Midbrain (tissue), 1 donor: ENCODE measurements around the gene CYP3A4.
"Not testable (repeated sequence)": the region's sequence is repeated elsewhere in the genome, so short reads cannot be mapped to it uniquely, and the experiment has no call there.

Experiments
- DNase-seq: peaks from one replicate; lab custom pipeline; 2025; lab: John Stamatoyannopoulos, UW

CYP3A4 gene

DNA sequence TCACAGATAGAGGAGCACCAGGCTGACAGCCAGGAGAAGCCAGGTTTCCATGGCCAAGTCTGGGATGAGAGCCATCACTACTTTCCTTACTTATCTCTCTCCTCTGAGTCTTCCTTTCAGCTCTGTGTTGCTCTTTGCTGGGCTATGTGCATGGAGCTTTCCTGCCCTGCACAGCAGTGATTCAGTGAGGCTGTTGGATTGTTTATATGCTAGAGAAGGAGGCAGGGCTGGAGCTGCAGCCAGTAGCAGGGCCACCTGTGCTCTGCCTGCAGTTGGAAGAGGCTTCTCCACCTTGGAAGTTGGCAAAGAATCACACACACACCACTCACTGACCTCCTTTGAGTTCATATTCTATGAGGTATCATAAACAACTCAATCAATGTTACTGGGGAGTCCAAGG, at the start of gene CYP3A4:
Gene CYP3A4 (minus strand): TSS at position 178 of the 400 bp plus-strand sequence. CDS start 103 bp downstream, at position 75.
- DNase-seq: no peak

DNA sequence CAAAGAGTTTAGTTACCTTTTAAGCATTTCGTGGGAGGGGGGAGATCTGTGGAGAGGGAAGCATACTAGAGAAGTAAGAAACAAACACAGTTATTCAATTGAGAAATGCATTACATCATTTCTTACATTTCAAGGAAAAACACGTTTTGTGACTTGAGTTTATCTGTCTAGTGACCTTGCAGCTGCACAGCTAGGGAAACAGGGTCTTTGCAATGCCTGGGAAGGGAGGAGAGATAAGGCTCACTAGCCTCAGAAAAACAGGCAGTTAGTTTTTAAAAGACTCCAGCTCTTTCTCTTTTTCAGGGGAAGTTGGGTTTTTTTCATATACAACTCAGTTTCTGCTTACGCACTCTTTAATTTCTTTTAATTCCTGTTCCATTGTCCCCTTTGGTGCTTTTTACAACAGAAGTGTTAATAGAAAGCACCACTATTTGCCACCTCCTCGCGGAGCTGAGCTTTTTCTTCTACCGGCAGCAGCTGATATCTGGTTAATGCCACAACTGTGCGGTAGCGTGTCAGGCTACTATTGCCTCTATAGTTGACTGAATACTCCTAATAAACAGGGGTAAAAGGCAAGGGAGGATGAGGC, 49.4 kb upstream of the CYP3A4 start:
- DNase-seq: no peak

DNA sequence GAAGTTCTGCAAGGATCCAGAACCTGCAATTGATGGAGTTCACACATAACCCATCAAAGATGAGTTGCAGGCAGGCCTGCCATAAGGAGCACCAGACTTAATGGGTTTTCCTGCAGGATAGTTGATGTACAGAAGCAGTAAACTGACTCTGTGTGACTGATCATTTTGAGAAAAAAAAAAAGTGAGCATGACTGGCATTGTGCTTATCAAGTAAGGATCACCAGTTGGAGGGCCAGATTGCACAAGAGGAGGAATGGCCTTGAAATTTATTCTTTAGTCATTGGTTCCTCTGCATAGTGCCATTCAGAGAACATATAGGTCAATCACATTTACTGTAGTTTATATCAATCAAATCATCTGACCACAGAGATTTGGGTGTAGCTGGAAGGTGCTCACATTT, 47.6 kb upstream of the CYP3A4 start:
- no peak for DNase-seq

DNA sequence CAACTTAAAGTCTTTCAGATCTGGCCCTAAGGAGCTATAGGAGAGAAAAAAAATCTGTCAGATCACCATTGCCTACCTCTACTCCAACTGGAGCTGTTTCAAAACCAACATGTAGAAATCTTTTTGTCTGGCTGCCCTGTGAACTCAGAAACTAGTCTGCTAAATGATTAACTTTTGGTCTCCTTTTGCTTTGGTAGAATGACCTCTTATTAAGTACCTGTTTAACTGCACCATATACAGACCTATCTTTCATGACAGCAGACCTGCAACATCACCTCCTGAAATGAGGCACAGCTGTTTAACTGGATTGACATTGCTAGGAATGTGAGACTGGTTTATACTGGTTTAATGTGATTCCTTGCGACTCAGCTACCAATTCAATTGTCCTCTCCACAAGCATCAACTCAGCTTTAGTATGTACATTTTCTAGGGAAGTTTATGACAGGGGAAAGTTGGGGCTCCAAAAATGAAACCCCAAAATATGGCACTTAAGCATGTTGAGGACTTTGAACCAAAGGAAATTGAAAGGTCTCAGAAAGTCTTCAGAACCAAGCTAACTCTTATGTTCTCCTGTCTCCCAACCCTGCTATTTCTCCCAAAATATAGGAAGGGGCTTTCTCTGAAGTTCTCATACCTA, 45.7 kb upstream of the CYP3A4 start:
- no peak for DNase-seq

DNA sequence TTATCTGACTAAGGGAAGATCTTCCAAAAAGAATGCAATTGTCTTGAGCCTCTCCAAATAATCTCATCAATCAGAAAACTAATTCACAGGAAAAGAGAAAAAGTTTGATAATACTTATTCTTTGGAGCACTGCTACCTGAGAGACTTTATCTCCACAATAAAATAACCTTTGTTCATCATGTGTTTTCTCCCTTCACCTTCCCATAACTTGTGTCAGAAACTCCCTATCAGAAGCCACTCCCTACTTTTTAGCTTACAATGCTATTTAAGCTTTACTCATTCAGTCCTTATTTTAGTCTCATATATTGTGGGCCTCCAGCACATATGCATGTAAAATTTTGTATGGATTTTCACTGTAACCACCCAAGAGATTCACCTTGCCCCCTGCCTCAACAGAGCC, 44.8 kb upstream of the CYP3A4 start:
- DNase-seq: no peak

DNA sequence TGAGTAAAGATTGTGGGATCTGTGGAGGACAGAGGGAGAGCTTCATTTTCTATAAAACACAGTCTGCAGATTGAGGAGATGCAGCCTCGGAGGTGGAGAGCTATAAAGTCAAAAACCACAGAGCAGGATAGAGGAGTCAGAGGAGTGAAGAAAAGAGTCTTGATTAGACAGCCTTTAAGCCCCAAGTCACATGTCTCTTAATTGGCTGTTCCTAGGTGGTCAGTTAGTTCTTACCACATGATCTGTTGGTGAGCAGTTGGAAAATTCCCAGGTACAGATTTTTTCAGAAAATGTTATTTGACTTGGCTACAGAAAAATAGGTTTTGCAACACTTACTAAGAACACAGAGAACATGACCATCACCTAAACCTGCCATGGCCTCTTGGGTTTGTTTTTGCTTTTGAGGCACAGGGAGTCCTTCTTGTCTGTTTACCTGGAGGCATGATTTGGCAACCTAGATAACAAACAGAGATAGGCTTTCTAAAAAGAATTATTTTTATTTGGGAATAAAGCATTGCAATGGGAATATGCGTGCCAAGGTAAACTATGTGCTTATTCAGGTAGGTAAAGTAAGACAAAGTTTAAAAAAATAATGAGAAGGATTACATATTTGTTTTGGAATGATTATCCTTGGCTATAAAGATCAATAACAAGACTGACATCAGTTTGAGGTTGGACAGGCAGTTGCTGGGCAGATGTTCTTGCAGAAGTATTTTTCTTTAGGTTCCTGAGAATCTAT, 43.2 kb upstream of the CYP3A4 start:
- DNase-seq: no peak

DNA sequence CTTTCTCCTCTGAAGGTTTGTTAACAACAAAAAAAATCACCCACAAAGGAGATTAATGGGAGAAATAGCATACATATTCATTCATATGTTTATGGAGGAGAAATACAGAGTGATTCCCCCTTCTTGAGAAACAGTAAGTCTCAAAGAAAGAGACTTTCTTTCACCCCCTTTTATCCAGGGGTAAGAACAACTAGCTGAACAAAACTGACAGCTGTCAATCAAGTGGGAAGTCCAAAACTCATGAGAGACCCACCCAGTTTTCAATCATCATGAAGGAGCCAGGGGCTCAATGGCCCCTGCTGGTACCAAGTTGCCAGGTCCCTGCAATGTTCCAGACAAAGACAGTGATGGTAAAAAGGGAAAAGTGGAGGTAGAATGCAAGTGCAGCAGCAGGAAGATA, 41.9 kb upstream of the CYP3A4 start:
- no peak for DNase-seq

DNA sequence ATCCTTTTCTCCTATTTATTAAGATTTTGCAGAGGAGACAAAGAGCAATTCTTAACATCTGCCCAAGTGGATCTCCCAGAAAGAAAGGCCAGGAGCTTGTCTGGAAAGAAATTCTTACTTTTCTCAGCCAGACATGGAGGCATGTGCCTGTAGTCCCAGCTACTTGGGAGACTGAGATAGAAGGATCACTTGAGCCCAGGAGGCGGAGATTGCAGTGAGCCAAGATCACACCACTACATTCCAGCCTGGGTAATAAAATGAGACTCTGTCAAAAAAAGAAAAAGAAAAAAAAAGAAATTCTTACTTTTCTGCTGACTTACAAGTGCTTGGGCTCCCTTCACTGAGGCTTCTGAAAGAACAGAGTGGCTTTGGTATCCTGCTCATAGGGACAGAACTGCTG, 41.5 kb upstream of the CYP3A4 start:
- no peak for DNase-seq

DNA sequence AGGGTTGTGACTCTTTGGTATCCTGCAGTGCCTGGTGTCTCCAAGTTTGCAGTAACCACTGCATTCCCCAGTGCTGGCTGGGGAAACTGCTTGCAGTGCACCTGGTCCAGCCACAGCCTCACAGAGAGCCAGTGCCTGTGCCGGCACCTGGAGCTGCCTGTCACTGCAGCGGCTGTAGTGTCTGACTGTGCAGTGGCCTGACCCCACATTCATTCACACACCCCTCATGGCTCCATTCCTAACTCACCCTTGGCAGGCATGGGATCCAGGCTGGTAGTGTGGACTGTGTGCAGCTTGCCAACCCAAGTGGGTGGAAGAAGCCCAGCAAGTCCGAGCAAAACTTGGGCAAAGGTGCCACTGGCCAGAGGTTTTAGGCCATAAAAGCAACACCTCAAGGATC, 40.1 kb upstream of the CYP3A4 start:
- DNase-seq: no peak

DNA sequence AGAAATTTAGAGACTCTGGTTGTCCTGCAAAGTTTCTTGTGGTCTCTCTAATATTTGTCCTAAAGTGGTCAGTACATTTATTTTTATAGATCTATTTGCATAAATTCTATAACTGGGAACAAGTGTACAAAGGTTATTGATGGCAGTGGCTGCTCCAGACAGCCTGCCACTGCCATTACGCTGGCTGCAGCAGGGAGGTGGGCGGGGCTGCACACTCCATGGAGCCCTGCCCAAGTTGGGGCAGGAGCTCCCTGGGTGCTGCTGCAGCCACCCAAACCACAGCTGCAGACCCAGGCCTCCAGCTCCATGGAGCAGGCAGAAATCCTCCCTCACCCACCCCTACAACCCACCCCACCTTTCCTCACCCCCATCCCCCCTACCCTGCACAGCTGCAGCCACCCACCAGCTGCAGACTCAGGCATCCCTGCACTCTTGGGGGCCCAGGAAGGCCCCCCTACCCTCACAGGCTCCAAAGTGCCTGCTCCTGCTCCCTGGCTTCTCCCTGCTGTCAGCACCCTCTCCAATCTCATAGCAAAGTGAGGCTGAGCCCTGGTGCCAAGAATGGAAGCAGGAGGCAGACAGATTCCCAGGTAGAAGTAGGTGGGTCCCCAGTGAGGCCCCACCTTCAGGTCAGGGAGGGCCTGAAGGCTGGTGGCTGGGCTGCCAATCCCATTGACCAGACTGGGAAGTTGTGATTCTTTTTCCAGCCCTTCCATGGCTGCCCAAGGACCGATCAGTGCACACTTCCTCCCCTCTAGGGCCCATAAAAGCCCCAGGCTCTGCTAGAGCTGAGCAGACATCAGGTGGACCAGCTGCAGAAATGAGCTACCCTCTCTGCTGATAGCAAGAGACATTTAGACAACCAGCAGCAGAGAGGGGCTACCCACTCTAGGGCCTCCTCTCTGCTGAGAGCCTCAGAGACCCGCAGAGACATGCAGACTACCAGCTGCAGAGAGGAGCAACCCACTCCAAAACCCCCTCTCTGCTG, 39.0 kb upstream of the CYP3A4 start:
- DNase-seq: no peak

DNA sequence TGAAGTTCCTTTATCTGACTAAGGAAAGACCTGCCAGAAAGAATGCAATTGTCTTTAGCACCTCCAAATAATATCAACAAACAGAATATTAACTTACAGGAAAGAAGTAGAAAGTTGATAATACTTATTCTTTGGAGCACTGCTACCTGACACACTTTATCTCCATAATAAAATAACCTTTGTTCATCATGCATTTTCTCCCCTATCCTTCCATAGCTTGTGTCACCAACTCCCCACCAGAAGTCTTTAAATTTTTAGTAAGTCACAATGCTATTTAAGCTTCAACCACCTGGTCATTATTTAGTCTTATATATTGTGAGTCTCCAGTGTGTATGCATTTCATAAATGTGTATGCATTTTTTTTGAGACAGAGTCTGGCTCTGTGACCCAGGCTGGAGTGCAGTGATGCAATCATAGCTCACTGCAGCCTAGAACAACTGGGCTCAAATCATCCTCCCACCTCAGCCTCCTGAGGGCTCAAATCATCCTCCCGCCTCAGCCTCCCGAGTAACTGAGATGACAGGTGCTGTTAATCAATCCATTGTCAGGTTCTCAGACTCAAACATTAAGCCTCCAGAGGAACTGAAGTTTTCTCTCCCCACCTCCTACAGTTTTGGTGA, 36.5 kb upstream of the CYP3A4 start:
- no peak for DNase-seq

DNA sequence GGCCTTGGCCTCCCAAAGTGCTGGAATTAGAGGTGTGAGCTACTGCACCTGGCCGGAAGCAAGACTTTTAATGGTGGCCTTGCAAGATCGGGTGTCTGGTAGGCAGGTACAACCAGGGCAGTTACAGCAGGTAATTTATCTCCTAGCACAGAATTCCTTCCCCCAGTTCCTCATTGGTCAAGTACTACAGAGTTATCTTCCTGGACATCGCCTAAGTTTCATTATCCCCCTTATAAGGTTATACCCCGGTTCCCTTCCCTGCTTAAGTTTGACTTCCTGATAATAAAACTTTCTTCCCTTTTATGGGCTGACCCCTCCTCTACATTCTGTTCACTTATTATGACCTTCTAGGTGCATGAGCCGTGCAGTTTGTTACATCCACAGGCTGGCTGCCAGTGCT, 24.8 kb upstream of the CYP3A4 start:
- DNase-seq: no peak

DNA sequence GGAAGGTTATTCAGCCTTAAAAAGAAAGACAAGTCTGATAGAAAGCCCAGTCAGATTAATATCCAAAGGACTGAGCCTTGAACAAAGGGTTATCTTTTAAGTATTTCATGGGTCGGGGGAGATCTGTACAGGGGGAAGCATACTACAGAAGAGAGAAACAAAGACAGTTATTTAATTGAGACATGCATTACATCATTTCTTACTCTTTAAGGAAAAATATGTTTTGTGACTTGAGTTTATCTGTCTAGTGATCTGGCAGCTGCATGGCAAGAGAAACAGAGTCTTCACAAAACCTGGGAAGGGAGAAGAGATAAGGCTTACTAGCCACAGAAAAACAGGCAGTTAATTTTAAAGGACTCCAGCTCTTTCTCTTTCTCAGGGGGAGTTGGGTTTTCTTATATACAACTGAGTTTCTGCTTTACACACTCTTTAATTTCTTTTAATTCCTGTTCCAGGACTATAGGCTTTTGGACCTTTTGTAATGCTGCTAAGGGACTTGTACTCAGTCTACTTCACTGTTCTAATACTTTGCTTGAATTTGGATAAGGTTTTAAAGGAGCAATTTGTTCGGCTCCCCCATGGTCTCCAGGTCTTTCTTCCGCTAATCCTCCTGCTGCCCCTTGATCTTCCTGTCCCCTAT, 23.0 kb upstream of the CYP3A4 start:
- no peak for DNase-seq

DNA sequence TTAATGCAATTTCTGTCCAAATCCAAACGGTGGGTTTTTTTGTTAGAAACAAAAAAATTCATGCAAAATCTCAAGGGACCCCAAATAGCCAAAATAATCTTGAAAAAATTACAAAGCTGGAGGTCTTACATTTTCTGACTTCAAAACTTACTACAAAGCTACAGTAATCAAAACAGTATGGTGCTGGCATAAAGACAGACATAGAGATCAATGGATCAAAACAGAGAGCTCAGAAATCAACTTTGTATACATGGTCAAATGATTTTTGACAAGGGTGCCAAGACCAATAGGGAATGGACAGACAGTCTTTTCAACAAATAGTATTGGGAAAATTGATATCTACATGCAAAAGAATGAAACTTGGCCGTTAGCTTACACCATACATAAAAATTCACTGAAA, 21.7 kb upstream of the CYP3A4 start:
- no peak for DNase-seq

DNA sequence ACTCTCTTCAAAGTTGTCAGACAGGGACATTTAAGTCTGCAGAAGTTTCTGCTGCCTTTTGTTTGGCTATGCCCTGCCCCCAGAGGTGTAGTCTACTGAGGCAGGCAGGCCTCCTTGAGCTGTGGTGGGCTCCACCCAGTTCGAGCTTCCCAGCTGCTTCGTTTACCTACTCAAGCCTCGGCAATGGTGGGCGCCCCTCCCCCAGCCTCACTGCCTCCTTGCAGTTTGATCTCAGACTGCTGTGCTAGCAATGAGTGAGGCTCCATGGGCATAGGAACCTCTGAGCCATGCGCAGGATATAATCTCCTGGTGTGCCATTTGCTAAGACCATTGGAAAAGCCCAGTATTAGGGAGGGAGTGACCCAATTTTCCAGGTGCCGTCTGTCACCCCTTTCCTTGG, 19.1 kb upstream of the CYP3A4 start:
- not testable (repeated sequence) for DNase-seq

DNA sequence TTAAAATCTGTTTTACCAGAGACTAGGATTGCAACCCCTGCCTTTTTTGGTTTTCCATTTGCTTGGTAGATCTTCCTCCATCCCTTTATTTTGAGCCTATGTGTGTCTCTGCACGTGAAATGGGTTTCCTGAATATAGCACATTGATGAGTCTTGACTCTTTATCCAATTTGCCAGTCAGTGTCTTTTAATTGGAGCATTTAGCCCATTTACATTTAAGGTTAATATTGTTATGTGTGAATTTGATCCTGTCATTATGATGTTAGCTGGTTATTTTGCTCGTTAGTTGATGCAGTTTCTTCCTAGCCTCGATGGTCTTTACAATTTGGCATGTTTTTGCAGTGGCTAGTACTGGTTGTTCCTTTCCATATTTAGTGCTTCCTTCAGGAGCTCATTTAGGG, 17.4 kb upstream of the CYP3A4 start:
- DNase-seq: not testable (repeated sequence)

DNA sequence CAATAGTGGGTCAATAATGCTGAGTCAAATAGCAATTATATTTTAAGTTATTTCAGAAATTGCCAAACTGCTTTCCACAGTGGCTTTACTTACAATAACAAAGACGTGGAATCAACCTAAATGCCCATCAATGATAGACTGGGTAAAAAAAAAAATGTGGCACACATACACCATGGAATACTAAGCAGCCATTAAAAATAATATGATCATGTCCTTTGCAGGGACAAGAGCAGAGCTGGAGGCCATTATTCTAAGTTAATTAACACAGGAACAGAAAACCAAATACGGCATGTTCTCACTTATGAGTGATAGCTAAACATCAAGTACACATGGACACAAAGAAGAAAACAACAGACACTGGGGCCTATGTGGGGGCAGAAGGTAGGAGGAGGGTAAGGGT, 15.0 kb upstream of the CYP3A4 start:
- no peak for DNase-seq

DNA sequence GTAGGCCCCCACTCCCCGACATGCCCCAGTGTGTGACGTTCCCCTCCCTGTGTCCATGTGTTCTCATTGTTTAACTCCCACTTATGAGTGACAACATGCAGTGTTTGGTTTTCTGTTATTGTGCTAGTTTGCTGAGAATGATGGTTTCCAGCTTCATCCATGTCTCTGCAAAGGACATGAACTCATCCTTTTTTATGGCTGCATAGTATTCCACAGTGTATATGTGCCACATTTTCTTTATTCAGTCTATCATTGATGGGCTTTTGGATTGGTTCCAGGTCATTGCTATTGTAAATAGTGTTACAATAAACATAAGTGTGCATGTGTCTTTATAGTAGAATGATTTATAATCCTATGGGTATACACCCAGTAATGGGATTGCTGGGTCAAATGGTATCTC, 11.9 kb upstream of the CYP3A4 start:
- not testable (repeated sequence) for DNase-seq

DNA sequence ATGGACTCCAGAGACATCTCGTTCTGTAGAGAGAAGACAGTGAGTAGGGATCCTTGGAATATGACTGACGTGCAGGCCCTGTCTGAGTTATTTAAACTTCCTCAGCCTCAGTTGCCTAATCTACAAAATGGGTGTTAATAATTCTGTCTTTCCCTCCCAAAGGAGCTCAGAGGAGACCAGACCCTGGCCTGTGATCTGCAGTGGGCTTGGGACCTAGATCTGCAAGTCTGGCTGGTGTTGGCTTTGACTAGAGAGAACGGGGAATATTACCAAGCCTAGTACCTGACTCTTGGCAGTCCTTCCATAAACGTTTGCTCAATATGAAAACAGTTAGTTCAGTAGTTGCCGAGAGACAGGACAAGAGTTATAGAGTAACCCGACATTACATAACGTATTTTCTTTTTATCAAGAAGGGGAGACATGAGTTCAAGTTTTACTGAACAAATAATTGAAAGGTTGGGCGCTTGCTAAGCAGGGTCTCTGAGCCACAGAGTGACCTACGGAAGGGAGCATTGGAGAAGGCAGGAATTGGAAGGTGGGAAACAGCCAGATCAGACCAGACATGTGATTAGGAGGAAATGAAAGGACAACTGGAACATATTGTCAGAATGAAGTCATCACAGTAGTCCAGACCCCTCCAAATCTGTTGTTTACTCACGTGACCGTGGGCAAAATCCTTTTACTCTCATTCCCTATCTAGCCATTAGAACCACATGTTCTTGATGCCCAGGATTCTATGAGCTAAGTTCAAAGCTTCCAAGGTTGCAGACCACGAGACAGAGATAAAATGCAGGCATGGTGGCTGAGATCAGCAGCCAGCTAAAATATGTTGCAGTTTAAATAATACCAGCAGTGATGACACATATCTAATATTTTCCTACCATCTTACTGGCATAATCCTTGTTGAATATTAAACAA, 10.9 kb upstream of the CYP3A4 start:
- no peak for DNase-seq

DNA sequence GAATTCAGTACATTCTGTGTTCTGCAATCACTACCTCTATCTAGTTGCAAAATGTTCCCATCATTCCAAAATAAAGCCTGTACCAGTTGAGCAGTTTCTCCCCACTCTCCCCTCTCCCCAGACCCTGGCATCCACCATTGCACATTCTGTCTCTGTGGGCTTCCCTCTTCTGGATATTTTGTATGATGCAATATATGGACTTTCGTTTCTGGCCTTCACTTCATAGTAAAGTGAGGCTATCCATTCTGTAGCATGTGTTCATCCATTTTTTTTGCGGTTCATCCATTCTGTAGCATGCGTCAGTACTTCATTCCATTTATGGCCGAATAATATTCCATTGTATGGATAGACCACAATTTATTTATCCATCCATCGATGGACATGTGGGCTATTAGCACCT, 9.5 kb upstream of the CYP3A4 start:
- no peak for DNase-seq
